HCT116 (cell line): ENCODE results near the gene C1orf116. TPM values are rescaled to one million over a fixed set of nuclear protein-coding genes. Genes with fewer than 3 reads are reported as not detected.

Experiments used
- ATAC-seq: fragments of 200-7000 bp; cut with Tn5 transposase; 2 replicates; pipeline ENCODE4 v1.9.1; 2020; ENCODE audit warnings: mild to moderate bottlenecking, moderate library complexity
- BruUV-seq: library from RNA; stranded (reverse); fragments of 400-500 nt; replicated peaks from 2 replicates; lab custom pipeline; 2021; lab: Mats Ljungman, UMichigan
- CTCF ChIA-PET: fragments of 300-600 bp; sonication (Branson Sonifier 250); formaldehyde crosslinking; loops from one replicate; lab custom pipeline; 2021; ENCODE audit warnings: antibody characterized with exemption; lab: Charles Lee
- POLR2A ChIA-PET: fragments of 300-600, 350-600 bp; sonication (Branson Sonifier 250); formaldehyde crosslinking; loops from one replicate; lab custom pipeline; 2021; ENCODE audit warnings: antibody characterized with exemption; lab: Charles Lee
- RAD21 ChIA-PET, 2 experiments: fragments of 300-600 bp; sonication (Branson Sonifier 250); formaldehyde crosslinking; loops; one replicate each; lab custom pipeline; 2023; ENCODE audit warnings: low total read pairs in 2 of 2; ENCODE audit not compliant: uncharacterized antibody in 2 of 2, unreplicated experiment in 2 of 2, low non-redundant PET in 1 of 2; lab: Charles Lee
- DNase-seq: peaks from one replicate; pipeline ENCODE4 v3.0.0-alpha.2; 2010; ENCODE audit warnings: low read depth, low spot score
- H2AFZ ChIP-seq: fragments of 200-600 bp; shearing (Covaris generic), sonication (generic); 2 replicates; pipeline ENCODE4 v1.6.1; 2017; ENCODE audit warnings: low read depth, mixed run types, mixed read lengths, antibody characterized with exemption, low read length; ENCODE audit not compliant: poor library complexity, severe bottlenecking
- H3K27ac ChIP-seq: 2 replicates; pipeline ENCODE4 v1.5.1; 2012; ENCODE audit warnings: low read depth, low read length
- H3K27me3 ChIP-seq: fragments of 200-600 bp; sonication (generic); 2 replicates; pipeline ENCODE4 v1.6.1; 2016; ENCODE audit warnings: mixed run types, low read length, mixed read lengths; ENCODE audit not compliant: insufficient read depth
- H3K36me3 ChIP-seq, 2 experiments: fragments of 200-500 bp in 1 of 2; fragments of 200-600 bp in 1 of 2; sonication (Bioruptor generic) in 1 of 2; sonication (generic) in 1 of 2; 2 replicates each; pipeline versions ENCODE4 v1.5.1 to v1.6.1; 2014 to 2016; ENCODE audit warnings: low read length in 2 of 2, inconsistent platforms in 1 of 2, mixed read lengths in 1 of 2, mixed run types in 1 of 2; ENCODE audit not compliant: insufficient read depth in 2 of 2, control insufficient read depth in 1 of 2
- H3K4me1 ChIP-seq, 2 experiments: fragments of 200-600 bp in 1 of 2; sonication (generic) in 1 of 2; 2 replicates each; pipeline versions ENCODE4 v1.5.1 to v1.6.1; 2012 to 2017; ENCODE audit warnings: low read length in 2 of 2, inconsistent platforms in 1 of 2, mild to moderate bottlenecking in 1 of 2, mixed read lengths in 1 of 2, mixed run types in 1 of 2, moderate library complexity in 1 of 2; ENCODE audit not compliant: insufficient read depth in 2 of 2, control insufficient read depth in 1 of 2
- H3K4me2 ChIP-seq: fragments of 200-600 bp; sonication (generic); 2 replicates; pipeline ENCODE4 v1.6.1; 2017; ENCODE audit warnings: mixed run types, low read length, mixed read lengths
- H3K4me3 ChIP-seq, 2 experiments: fragments of 200-600 bp in 1 of 2; sonication (generic) in 1 of 2; replicated peaks in 1 of 2; 2 replicates each; pipeline ENCODE4 v1.5.1; 2011 to 2016; ENCODE audit warnings: low read length in 2 of 2, control low read depth in 1 of 2, low read depth in 1 of 2, mild to moderate bottlenecking in 1 of 2, mixed read lengths in 1 of 2, mixed run types in 1 of 2
- H3K79me2 ChIP-seq: fragments of 200-600 bp; sonication (generic); 2 replicates; pipeline ENCODE4 v1.6.1; 2017; ENCODE audit warnings: mild to moderate bottlenecking, mixed run types, low read length, moderate library complexity, mixed read lengths; ENCODE audit not compliant: insufficient read depth
- H3K9ac ChIP-seq: fragments of 200-600 bp; sonication (generic); 2 replicates; pipeline ENCODE4 v1.6.1; 2016; ENCODE audit warnings: low read length, mixed read lengths
- H3K9me2 ChIP-seq: fragments of 200-600 bp; sonication (generic), shearing (Covaris generic); 2 replicates; pipeline ENCODE4 v1.6.1; 2017; ENCODE audit warnings: mixed run types, mild to moderate bottlenecking, moderate library complexity; ENCODE audit not compliant: insufficient read depth
- H3K9me3 ChIP-seq, 2 experiments: fragments of 200-500 bp in 1 of 2; fragments of 200-600 bp in 1 of 2; sonication (Bioruptor generic) in 1 of 2; sonication (generic) in 1 of 2; 2 replicates each; pipeline ENCODE4 v1.6.1; 2014 to 2017; ENCODE audit warnings: low read length in 2 of 2, mixed read lengths in 2 of 2, inconsistent platforms in 1 of 2, low read depth in 1 of 2, mild to moderate bottlenecking in 1 of 2, mixed run types in 1 of 2, moderate library complexity in 1 of 2; ENCODE audit not compliant: control insufficient read depth in 1 of 2, insufficient read depth in 1 of 2
- H4K20me1 ChIP-seq: fragments of 200-600 bp; sonication (generic), shearing (Covaris generic); 2 replicates; pipeline ENCODE4 v1.6.1; 2017; ENCODE audit warnings: mixed run types, mild to moderate bottlenecking, moderate library complexity; ENCODE audit not compliant: insufficient read depth
- CBX3 ChIP-seq: IDR thresholded peaks from 2 replicates; pipeline ENCODE4 v1.6.1; 2012; ENCODE audit warnings: low read depth
- POLR2AphosphoS5 ChIP-seq: IDR thresholded peaks from 2 replicates; pipeline ENCODE4 v1.6.1; 2011; ENCODE audit warnings: mild to moderate bottlenecking, low read depth, low read length, moderate library complexity
- RAD21 ChIP-seq: IDR thresholded peaks from 2 replicates; pipeline ENCODE4 v1.6.1; 2012; ENCODE audit warnings: low read depth, mild to moderate bottlenecking
- ZFX ChIP-seq: fragments of 450-650 bp; IDR thresholded peaks from 2 replicates; pipeline ENCODE4 v1.6.1; 2017
- ZNF274 ChIP-seq: fragments of 200-500 bp; sonication (Bioruptor generic); IDR thresholded peaks from 2 replicates; pipeline ENCODE4 v1.6.1; 2014; ENCODE audit warnings: mild to moderate bottlenecking, low read depth, low read length, inconsistent platforms
- intact Hi-C: fragments of 100-400 bp; cut with micrococcal nuclease; formaldehyde crosslinking; loops from 2 replicates; pipeline ENCODE4 v1.10.0; 2022
- total RNA-seq: library from RNA; stranded (reverse); gene quantifications from one replicate; pipeline ENCODE4 v1.2.1, GENCODE V29; 2021; ENCODE audit not compliant: unreplicated experiment
- TF ChIP-seq, protein P1 (sequence below): IDR thresholded peaks from 2 replicates; pipeline ENCODE4 v1.6.1; 2012; ENCODE audit warnings: low read depth
- TF ChIP-seq, protein P2 (sequence below): IDR thresholded peaks from 2 replicates; pipeline ENCODE4 v1.6.1; 2012
- TF ChIP-seq, protein P3 (sequence below): IDR thresholded peaks from 2 replicates; pipeline ENCODE4 v1.6.1; 2011; ENCODE audit warnings: mild to moderate bottlenecking, low read length, moderate library complexity; ENCODE audit not compliant: insufficient replicate concordance; ENCODE audit errors: extremely low read depth

C1orf116 gene
- total RNA-seq, 1 experiment from 2014 or later: 3.6 TPM

DNA sequence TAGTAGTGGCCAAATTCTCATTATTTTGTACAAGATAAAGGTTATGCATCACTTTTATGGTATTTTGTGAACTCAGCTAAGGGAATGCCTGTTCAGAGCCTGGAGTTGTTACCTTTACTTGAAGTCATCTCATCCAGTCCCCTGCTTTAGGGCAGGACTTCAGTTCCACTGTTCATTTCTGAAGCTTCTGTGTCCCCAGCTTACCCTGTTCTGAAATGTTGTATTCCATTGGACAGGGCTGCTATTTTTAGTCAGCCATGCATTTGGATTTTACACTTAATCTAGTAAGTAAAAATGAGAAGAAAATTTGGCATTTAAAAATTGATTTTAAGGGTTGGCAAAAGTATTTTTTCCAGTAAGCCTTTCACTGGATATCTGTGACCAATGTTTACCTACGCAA lies 44.5 kb upstream of the C1orf116 start:
- H3K4me3 ChIP-seq: no peak overlapping the region
- no peaks in the 10 kb centered on the region for H3K9me2 ChIP-seq
- RAD21 ChIA-PET: no interaction called here
- TF ChIP-seq POLR2AphosphoS5 (no peak), RAD21 (no peak), ZNF274 (no peak), CBX3 (no peak), ZFX (no peak)
- TF ChIP-seq, protein P1, sequence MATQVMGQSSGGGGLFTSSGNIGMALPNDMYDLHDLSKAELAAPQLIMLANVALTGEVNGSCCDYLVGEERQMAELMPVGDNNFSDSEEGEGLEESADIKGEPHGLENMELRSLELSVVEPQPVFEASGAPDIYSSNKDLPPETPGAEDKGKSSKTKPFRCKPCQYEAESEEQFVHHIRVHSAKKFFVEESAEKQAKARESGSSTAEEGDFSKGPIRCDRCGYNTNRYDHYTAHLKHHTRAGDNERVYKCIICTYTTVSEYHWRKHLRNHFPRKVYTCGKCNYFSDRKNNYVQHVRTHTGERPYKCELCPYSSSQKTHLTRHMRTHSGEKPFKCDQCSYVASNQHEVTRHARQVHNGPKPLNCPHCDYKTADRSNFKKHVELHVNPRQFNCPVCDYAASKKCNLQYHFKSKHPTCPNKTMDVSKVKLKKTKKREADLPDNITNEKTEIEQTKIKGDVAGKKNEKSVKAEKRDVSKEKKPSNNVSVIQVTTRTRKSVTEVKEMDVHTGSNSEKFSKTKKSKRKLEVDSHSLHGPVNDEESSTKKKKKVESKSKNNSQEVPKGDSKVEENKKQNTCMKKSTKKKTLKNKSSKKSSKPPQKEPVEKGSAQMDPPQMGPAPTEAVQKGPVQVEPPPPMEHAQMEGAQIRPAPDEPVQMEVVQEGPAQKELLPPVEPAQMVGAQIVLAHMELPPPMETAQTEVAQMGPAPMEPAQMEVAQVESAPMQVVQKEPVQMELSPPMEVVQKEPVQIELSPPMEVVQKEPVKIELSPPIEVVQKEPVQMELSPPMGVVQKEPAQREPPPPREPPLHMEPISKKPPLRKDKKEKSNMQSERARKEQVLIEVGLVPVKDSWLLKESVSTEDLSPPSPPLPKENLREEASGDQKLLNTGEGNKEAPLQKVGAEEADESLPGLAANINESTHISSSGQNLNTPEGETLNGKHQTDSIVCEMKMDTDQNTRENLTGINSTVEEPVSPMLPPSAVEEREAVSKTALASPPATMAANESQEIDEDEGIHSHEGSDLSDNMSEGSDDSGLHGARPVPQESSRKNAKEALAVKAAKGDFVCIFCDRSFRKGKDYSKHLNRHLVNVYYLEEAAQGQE: no peak
- TF ChIP-seq, protein P2, sequence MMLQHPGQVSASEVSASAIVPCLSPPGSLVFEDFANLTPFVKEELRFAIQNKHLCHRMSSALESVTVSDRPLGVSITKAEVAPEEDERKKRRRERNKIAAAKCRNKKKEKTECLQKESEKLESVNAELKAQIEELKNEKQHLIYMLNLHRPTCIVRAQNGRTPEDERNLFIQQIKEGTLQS: no peak
- TF ChIP-seq, protein P3, sequence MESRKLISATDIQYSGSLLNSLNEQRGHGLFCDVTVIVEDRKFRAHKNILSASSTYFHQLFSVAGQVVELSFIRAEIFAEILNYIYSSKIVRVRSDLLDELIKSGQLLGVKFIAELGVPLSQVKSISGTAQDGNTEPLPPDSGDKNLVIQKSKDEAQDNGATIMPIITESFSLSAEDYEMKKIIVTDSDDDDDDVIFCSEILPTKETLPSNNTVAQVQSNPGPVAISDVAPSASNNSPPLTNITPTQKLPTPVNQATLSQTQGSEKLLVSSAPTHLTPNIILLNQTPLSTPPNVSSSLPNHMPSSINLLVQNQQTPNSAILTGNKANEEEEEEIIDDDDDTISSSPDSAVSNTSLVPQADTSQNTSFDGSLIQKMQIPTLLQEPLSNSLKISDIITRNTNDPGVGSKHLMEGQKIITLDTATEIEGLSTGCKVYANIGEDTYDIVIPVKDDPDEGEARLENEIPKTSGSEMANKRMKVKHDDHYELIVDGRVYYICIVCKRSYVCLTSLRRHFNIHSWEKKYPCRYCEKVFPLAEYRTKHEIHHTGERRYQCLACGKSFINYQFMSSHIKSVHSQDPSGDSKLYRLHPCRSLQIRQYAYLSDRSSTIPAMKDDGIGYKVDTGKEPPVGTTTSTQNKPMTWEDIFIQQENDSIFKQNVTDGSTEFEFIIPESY: no peak
- TF ChIP-seq, all 23 proteins: peak for 0
- H3K27ac ChIP-seq: no peak overlapping the region
- H3K9me3 ChIP-seq: no peaks in the 10 kb centered on the region
- ATAC-seq (no peak), DNase-seq (no peak)
- no peak overlapping the region for H2AFZ ChIP-seq
- no peaks in the 10 kb centered on the region for H3K36me3 ChIP-seq
- H3K4me1 ChIP-seq: no peaks in the 10 kb centered on the region
- ChIA-PET CTCF (interaction anchor here (1.0 kb wide), 1 partner anchor 328 kb away, joined by 3 read pairs; no protein-coding TSS in a partner anchor), POLR2A (no interaction called here)
- no peaks in the 10 kb centered on the region for H3K79me2 ChIP-seq
- H3K27me3 ChIP-seq: no peaks in the 10 kb centered on the region
- intact Hi-C loops: loop anchor here (2.0 to 5.0 kb wide), 3 partner anchors 95 to 350 kb away; no protein-coding TSS in a partner anchor
- no TSS peak for BruUV-seq
- no peak overlapping the region for H3K9ac ChIP-seq
- H4K20me1 ChIP-seq: no peaks in the 10 kb centered on the region
- H3K4me2 ChIP-seq: no peak overlapping the region
